Retina (tissue), 1 donor: Measurements from ENCODE around the gene PCSK4.
"Not testable (repeated sequence)": the region's sequence is repeated elsewhere in the genome, so short reads cannot be mapped to it uniquely, and the experiment has no call there.

Experiments
- DNase-seq: peaks from one replicate; pipeline ENCODE4 v3.0.0-alpha.2; 2016

Gene PCSK4

GRCh38 chr19:1486720-1487575, 3.2 kb downstream of the PCSK4 start:
- no peak for DNase-seq

GRCh38 chr19:1483979-1484428, 6.1 kb downstream of the PCSK4 start:
- no peak for DNase-seq

- DNase-seq = no peak
Observed at GRCh38 chr19:1483131-1483978, 6.8 kb downstream of the PCSK4 start.

GRCh38 chr19:1482361-1483130, 7.6 kb downstream of the PCSK4 start:
- no peak for DNase-seq

GRCh38 chr19:1481893-1482360, 8.2 kb downstream of the PCSK4 start:
- no peak for DNase-seq

GRCh38 chr19:1481224-1481892, 8.8 kb downstream of the PCSK4 start:
- DNase-seq = no peak

- peak; percentile 97 for DNase-seq
Observed at GRCh38 chr19:1478934-1479707, 11.0 kb downstream of the PCSK4 start, which contains the start of gene C19orf25. Gene C19orf25, minus strand, starts transcription at chr19:1479215. Its CDS starts 312 bp downstream, at chr19:1478903.

GRCh38 chr19:1477056-1477455, 13.1 kb downstream of the PCSK4 start:
- DNase-seq = not testable (repeated sequence)

GRCh38 chr19:1475751-1476437, 14.3 kb downstream of the PCSK4 start:
- DNase-seq = no peak

- no peak for DNase-seq
Observed at GRCh38 chr19:1474765-1475351, 15.3 kb downstream of the PCSK4 start.

- DNase-seq = peak; percentile 53
Observed at GRCh38 chr19:1474011-1474764, 16.0 kb downstream of the PCSK4 start.

- peak; percentile 49 for DNase-seq
Observed at GRCh38 chr19:1473085-1473851, 16.9 kb downstream of the PCSK4 start.

GRCh38 chr19:1472231-1473084, 17.7 kb downstream of the PCSK4 start:
- DNase-seq = peak; percentile 53

GRCh38 chr19:1471515-1472160, 18.5 kb downstream of the PCSK4 start:
- no peak for DNase-seq

GRCh38 chr19:1471010-1471514, 19.1 kb downstream of the PCSK4 start:
- no peak for DNase-seq

GRCh38 chr19:1470305-1471009, 19.7 kb downstream of the PCSK4 start:
- DNase-seq = peak; percentile 86

GRCh38 chr19:1470055-1470304, 20.2 kb downstream of the PCSK4 start:
- DNase-seq = no peak
